ENCODE data around the gene BCAT1.

The BCAT1 gene

DNA sequence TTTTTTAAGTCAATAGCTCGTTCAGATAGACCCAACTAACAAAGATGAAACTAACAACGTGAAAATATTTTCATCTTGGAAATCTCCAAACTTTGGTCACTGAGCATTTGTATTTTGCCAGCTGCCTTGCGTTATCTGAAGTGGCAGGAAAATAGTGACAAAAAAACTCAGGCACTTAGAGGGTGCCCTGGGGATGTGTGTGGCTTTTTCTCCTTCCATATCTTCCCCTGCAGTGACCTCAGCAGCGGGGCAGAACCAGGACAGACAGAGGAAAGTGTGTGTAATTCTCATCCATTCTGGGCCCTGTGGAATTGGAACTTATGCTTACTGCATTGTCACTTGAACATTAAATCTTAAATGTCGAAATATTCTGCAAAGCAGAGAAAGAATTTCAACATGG is 152.0 kb downstream of the BCAT1 start:
- FAIRE-seq, result no peak
- no peak for TF ChIP-seq POLR2A (IDR thresholded peaks at IDR 0.05; ENCODE audit: low read depth, low read length)
- no peak for DNase-seq (ENCODE audit: insufficient read length, low spot score)

GRCh38 chr12:24795699-24796347 is 153.1 kb downstream of the BCAT1 start:
- FAIRE-seq, result no peak
- TF ChIP-seq POLR2A (IDR thresholded peaks at IDR 0.05; ENCODE audit: low read depth, low read length), result no peak

DNA sequence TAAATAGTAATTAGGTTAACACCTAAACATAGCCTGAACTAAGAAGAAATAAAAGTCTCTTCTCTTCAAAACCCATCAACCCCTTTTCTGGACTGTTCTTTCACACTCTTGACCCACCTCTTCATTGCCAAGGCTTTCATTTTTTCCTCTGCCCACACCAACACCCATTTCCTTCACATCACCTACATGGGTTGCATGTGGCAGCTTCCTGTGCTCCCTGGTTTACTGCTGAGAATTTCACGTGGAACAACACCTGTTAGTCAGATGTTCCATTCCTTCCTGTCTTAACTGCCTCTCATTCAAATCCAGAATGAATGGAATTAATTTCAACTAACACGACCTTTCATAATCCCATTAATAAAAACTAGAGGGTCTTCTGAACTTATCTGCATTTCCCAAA is 157.3 kb downstream of the BCAT1 start:
- no peak for DNase-seq (ENCODE audit: insufficient read length, low spot score)
- no peak for TF ChIP-seq POLR2A (IDR thresholded peaks at IDR 0.05; ENCODE audit: low read depth, low read length)
- FAIRE-seq, result no peak

More at GRCh38 chr12:24795699-24796347, 153.1 kb downstream of the BCAT1 start:
- DNase-seq (ENCODE audit: insufficient read length, low spot score), result no peak

DNA sequence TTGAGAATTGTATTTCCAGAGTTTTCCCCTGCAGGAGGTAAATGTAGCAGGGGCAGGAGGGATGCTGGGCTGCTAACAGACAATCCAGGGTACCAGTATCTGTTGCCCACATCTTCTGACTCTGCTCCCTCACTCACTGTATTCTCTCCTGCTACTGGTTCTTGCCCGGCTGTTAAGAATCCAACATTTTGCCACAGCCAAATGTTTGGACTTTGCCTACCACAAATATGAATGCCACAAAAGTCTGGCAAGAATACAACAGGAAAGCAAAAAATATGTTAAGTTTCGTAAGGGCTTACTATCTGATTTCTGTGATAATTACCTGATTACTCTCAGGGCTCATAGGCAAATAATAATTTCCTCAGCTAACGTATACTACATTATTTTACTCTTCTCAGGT is 160.0 kb downstream of the BCAT1 start:
- TF ChIP-seq POLR2A (IDR thresholded peaks at IDR 0.05; ENCODE audit: low read depth, low read length), result no peak
- no peak for DNase-seq (ENCODE audit: insufficient read length, low spot score)
- FAIRE-seq, result no peak

GRCh38 chr12:24780697-24781368 is 168.1 kb downstream of the BCAT1 start:
- no peak for FAIRE-seq
- TF ChIP-seq POLR2A (IDR thresholded peaks at IDR 0.05; ENCODE audit: low read depth, low read length), result no peak
- DNase-seq (ENCODE audit: insufficient read length, low spot score), result no peak

DNA sequence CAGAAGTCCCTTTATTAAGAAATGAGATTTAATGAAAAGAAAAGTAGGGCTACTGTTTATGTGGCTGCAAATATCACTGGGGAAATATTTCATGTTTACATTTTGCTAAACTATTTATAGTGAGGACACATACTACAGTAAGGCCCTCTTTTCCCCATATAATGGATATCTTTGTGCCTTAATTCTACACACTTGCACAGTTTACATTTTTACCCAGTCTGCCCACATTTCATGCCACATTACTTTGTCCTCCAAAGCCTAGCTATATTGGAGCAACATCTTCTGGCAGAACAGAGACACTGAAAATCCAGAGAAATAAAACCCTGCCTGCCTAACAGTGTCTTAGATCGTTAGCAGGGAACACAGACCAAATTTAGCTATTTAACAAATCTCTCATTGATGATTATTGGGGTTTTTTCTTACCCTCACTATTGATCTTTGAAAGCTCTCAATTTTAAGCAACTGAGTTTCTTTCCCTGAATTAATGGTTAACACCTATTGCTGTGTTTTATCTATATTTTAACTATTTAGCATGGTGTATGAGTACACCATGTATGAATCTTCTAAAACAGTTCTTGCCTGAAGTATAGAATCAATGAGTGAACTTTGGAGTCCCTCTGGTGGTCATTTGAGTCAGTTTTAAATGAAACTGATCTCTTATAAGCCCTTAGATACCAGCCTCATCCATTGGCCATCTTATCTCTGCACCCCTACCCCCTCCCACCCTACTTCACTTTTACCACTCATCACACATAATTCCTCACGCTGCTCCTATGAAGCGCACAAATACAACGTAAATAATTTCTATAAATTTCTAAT is 170.2 kb downstream of the BCAT1 start:
- no peak for TF ChIP-seq POLR2A (IDR thresholded peaks at IDR 0.05; ENCODE audit: low read depth, low read length)
- DNase-seq (ENCODE audit: insufficient read length, low spot score) (no peak), FAIRE-seq (no peak)

DNA sequence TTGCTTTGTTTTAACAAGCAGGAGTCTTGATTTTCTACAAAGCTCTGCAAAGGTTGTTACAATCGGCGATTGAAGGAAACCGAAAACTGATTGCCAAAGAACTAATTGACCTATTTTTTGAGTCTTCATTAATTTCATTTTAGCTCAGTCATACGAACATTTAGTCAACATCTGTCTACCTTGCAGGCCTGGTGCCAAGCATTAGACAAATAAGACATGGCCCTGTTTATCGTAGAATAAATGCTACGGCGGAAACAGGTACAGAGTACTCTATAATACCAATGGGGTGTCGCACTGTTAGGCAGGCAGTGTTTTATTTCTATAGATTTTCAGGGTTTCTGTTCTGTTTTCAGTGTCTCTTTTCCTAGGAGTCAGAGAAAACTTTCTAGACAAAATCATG is 171.5 kb downstream of the BCAT1 start:
- TF ChIP-seq POLR2A (IDR thresholded peaks at IDR 0.05; ENCODE audit: low read depth, low read length), result no peak
- FAIRE-seq (no peak), DNase-seq (ENCODE audit: insufficient read length, low spot score) (no peak)

- DNase-seq (ENCODE audit: insufficient read length, low spot score), result no peak
- FAIRE-seq, result no peak
- no peak for TF ChIP-seq POLR2A (IDR thresholded peaks at IDR 0.05; ENCODE audit: low read depth, low read length)
Observed at GRCh38 chr12:24776861-24777260, 172.0 kb downstream of the BCAT1 start.

DNA sequence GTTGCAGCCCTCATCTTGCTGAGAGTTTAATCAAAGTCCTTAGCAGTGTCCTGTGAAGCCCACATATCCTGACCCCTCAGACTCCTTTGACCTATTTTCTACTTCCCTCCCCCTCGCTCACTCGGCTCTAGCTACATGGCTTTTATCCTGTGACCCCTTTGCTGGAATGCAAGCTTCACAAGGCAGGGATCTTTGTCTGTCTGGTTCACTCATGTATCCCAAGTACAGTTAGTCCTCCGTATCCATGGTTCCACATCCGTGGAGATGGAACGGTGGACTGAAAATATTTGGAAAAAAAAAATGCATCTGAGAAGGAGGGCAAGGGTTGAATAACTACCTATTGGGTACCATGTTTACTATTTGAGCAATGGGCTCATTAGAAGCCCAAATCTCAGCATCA is 173.8 kb downstream of the BCAT1 start:
- FAIRE-seq (no peak), DNase-seq (ENCODE audit: insufficient read length, low spot score) (no peak)
- TF ChIP-seq POLR2A (IDR thresholded peaks at IDR 0.05; ENCODE audit: low read depth, low read length), result no peak

GRCh38 chr12:24773996-24774395 is 174.9 kb downstream of the BCAT1 start:
- FAIRE-seq, result no peak

DNA sequence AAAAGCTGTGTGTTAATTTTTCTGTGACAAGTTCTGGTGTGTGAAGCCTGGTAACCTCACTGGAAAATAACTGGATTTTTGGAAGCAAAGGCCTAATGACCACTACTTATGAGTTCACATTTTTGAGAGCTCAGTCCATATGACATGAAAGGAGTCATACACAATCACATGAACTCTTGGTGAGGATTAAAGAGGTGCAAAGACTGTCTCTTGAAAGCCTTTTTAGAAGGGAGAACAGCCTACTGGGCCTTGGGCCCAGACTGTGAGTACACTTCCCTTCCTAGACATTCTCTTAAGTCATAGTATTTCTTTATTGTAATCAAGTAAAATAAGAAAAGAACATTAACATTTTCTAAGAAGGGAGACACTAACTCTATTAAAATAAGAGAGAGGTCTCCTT is 176.1 kb downstream of the BCAT1 start:
- DNase-seq (ENCODE audit: insufficient read length, low spot score), result no peak
- no peak for TF ChIP-seq POLR2A (IDR thresholded peaks at IDR 0.05; ENCODE audit: low read depth, low read length)
- FAIRE-seq, result no peak

More at GRCh38 chr12:24773996-24774395, 174.9 kb downstream of the BCAT1 start:
- no peak for TF ChIP-seq POLR2A (IDR thresholded peaks at IDR 0.05; ENCODE audit: low read depth, low read length)
- DNase-seq (ENCODE audit: insufficient read length, low spot score), result no peak

DNA sequence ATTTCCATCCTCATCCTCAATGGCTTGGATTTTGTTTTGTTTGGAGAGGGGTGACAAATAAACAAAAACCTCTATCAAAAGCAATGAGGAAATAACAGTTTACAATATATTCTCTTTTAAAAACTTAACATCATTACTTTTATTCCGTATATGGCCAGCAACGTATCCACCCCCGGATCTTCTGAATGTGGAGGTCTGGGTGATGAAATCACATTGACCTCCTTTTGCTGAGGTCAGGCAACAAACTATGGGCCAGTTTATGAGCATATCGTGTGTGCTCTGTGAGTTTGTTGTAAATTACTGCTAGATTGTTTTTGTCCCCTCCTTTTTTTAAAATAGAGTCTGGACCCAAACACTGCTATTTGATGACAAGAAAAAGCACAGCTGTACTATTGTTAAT is 178.1 kb downstream of the BCAT1 start:
- FAIRE-seq, result no peak
- no peak for TF ChIP-seq POLR2A (IDR thresholded peaks at IDR 0.05; ENCODE audit: low read depth, low read length)
- DNase-seq (ENCODE audit: insufficient read length, low spot score), result no peak

DNA sequence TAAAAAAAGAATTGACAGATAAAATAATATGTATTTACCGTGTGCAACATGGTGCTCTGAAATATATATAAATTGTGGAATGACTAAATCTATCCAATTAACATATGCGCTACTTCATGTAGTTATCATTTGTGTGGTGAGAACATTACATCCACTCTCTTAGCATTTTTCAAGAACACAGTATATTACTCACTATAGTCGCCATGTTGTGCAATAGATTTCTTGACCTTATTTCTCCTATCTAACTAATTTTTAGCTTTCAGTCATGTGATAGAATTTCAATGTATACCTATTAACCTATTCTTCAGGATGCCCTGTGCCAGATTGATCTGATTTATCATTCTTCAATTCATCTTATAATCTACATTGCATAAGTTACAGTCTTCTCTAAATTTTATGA is 178.6 kb downstream of the BCAT1 start:
- no peak for FAIRE-seq
- no peak for DNase-seq (ENCODE audit: insufficient read length, low spot score)
- TF ChIP-seq POLR2A (IDR thresholded peaks at IDR 0.05; ENCODE audit: low read depth, low read length), result no peak

GRCh38 chr12:24769682-24770081 is 179.2 kb downstream of the BCAT1 start:
- no peak for FAIRE-seq
- no peak for DNase-seq (ENCODE audit: insufficient read length, low spot score)
- no peak for TF ChIP-seq POLR2A (IDR thresholded peaks at IDR 0.05; ENCODE audit: low read depth, low read length)

Measured in H54 (cell line).